CD14-positive monocyte (primary cell): Measurements from ENCODE around the gene C2CD4D. TPM values are rescaled to one million over a fixed set of nuclear protein-coding genes. Genes with fewer than 3 reads are reported as not detected.

ENCODE experiments used
- DNase-seq, 3 donors: peaks; one replicate each; pipeline ENCODE4 v3.0.0-alpha.2; 2011 to 2022
- H2AFZ ChIP-seq: 2 replicates; pipeline ENCODE4 v1.6.0; 2012; ENCODE audit warnings: mild to moderate bottlenecking, low read depth, low read length, inconsistent platforms; ENCODE audit not compliant: insufficient read depth, poor library complexity, severe bottlenecking
- H3K27ac ChIP-seq, 2 donors: 1 replicate in 1 of 2; 2 replicates in 1 of 2; pipeline ENCODE4 v1.5.1; 2012 to 2013; ENCODE audit warnings: low read length in 2 of 2, control low read depth in 1 of 2, inconsistent platforms in 1 of 2, low read depth in 1 of 2, mild to moderate bottlenecking in 1 of 2
- H3K27me3 ChIP-seq, 2 donors: one replicate each; pipeline versions ENCODE4 v1.6.0 to v1.6.1; 2011 to 2013; ENCODE audit warnings: low read length in 2 of 2; ENCODE audit not compliant: control insufficient read depth in 2 of 2, insufficient read depth in 2 of 2
- H3K36me3 ChIP-seq, 2 donors: replicated peaks in 1 of 2; 1 replicate in 1 of 2; 2 replicates in 1 of 2; pipeline versions ENCODE4 v1.5.1 to v1.6.1; 2012 to 2013; ENCODE audit warnings: low read length in 2 of 2, control low read depth in 1 of 2, inconsistent platforms in 1 of 2, mild to moderate bottlenecking in 1 of 2; ENCODE audit not compliant: insufficient read depth in 2 of 2, control insufficient read depth in 1 of 2
- H3K4me1 ChIP-seq, 2 donors: 1 replicate in 1 of 2; 2 replicates in 1 of 2; pipeline versions ENCODE4 v1.5.1 to v1.6.1; 2012 to 2013; ENCODE audit warnings: low read length in 2 of 2, control low read depth in 1 of 2, inconsistent platforms in 1 of 2, mild to moderate bottlenecking in 1 of 2, moderate library complexity in 1 of 2; ENCODE audit not compliant: insufficient read depth in 2 of 2, control insufficient read depth in 1 of 2
- H3K4me2 ChIP-seq: replicated peaks from 2 replicates; pipeline ENCODE3; 2012; ENCODE audit warnings: low read length, moderate library complexity, mild to moderate bottlenecking; ENCODE audit not compliant: poor library complexity, severe bottlenecking; ENCODE audit errors: extremely low read depth
- H3K4me3 ChIP-seq, 3 experiments: fragments of 200-600 bp in 1 of 3; sonication (generic) in 1 of 3; replicated peaks in 1 of 3; 1 replicate in 2 of 3; 2 replicates in 1 of 3; pipeline ENCODE4 v1.5.1; 2011 to 2013; ENCODE audit warnings: low read length in 3 of 3, mild to moderate bottlenecking in 3 of 3, control low read depth in 2 of 3, low read depth in 2 of 3, inconsistent platforms in 1 of 3, moderate library complexity in 1 of 3
- H3K79me2 ChIP-seq: 2 replicates; pipeline ENCODE4 v1.6.0; 2012; ENCODE audit warnings: mild to moderate bottlenecking, control low read depth, inconsistent platforms, low read length, moderate library complexity; ENCODE audit not compliant: insufficient read depth
- H3K9ac ChIP-seq: 2 replicates; pipeline ENCODE4 v1.6.0; 2017; ENCODE audit warnings: low read length, mild to moderate bottlenecking; ENCODE audit not compliant: insufficient read depth, poor library complexity, severe bottlenecking
- H3K9me3 ChIP-seq, 2 donors: replicated peaks in 1 of 2; 1 replicate in 1 of 2; 2 replicates in 1 of 2; pipeline versions ENCODE4 v1.5.1 to v1.6.1; 2012 to 2013; ENCODE audit warnings: low read length in 2 of 2, control low read depth in 1 of 2; ENCODE audit not compliant: control insufficient read depth in 1 of 2, insufficient read depth in 1 of 2
- H4K20me1 ChIP-seq: 2 replicates; pipeline ENCODE4 v1.6.0; 2012; ENCODE audit warnings: mild to moderate bottlenecking, low read length, control low read depth, moderate library complexity; ENCODE audit not compliant: insufficient read depth
- H3K27ac Mint-ChIP-seq, 7 donors: one replicate each; pipeline ENCODE4 v1.8.0; 2020; ENCODE audit warnings: mild to moderate bottlenecking in 7 of 7, mixed read lengths in 7 of 7, moderate library complexity in 6 of 7, inconsistent platforms in 2 of 7
- H3K27me3 Mint-ChIP-seq, 3 donors: one replicate each; pipeline ENCODE4 v1.8.0; 2021 to 2022; ENCODE audit warnings: low read depth in 3 of 3, mild to moderate bottlenecking in 3 of 3, mixed read lengths in 3 of 3, moderate library complexity in 3 of 3, inconsistent platforms in 1 of 3
- H3K36me3 Mint-ChIP-seq, 2 donors: one replicate each; pipeline ENCODE4 v1.8.0; 2020; ENCODE audit warnings: mixed read lengths in 2 of 2, inconsistent platforms in 1 of 2, mild to moderate bottlenecking in 1 of 2
- H3K4me1 Mint-ChIP-seq: one replicate; pipeline ENCODE4 v1.8.0; 2020; ENCODE audit warnings: mild to moderate bottlenecking, mixed read lengths
- H3K4me3 Mint-ChIP-seq, 2 donors: one replicate each; pipeline ENCODE4 v1.8.0; 2020; ENCODE audit warnings: mild to moderate bottlenecking in 2 of 2, mixed read lengths in 2 of 2, moderate library complexity in 1 of 2
- H3K9me3 Mint-ChIP-seq, 7 donors: one replicate each; pipeline ENCODE4 v1.8.0; 2020 to 2022; ENCODE audit warnings: mixed read lengths in 7 of 7, mild to moderate bottlenecking in 6 of 7, moderate library complexity in 6 of 7, inconsistent platforms in 2 of 7
- WGBS: methylation state at CpG from one replicate; pipeline ENCODE4 v1.1.5; 2013; ENCODE audit warnings: missing lambda C conversion rate; ENCODE audit not compliant: insufficient coverage; 5-methylcytosine and 5-hydroxymethylcytosine counted together
- intact Hi-C, 2 donors: fragments of 100-400 bp; cut with micrococcal nuclease; formaldehyde crosslinking; loops; one replicate each; pipeline versions ENCODE4 v1.15.0 to v1.15.1; 2023
- polyA plus RNA-seq, 3 donors: library from polyadenylated mRNA; depleted of rRNA in 1 of 3; unstranded in 2 of 3; stranded (reverse) in 1 of 3; fragments of 300-500 nt in 2 of 3; fragments of >200 nt in 1 of 3; fragmentation: Illumina TruSeq in 2 of 3; gene quantifications; 1 replicate in 2 of 3; 2 replicates in 1 of 3; pipeline ENCODE4 v1.2.3, GENCODE V29; 2012 to 2021
- TF ChIP-seq, protein P1 (sequence below): fragments of 200-600 bp; IDR thresholded peaks from one replicate; pipeline ENCODE4 v1.8.0; 2022; ENCODE audit warnings: antibody characterized with exemption, mild to moderate bottlenecking

C2CD4D gene
- polyA plus RNA-seq, 3 donors, result not detected

DNA sequence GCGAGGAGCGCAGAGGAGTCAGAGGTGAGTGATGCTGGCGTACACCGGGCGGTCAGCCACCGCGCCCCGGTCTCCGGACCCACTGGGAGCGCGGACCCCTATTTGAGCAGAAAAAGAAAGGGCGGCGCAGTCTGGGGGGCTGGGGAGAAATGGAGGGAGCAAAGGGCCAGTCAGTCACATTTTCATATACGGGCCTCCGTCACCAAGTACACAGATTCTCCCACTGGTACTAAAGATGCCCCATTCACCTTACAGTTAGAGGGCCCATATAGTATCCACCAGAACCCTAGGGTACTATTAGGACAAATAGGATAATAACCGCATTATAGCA lies 573 bp downstream of the C2CD4D start:
- Histone ChIP-seq H3K9me3 (peaks cover 0 to 22% of the 10 kb centered on the region in 2 donors), H4K20me1 (no peaks in the 10 kb centered on the region), H3K4me2 (peak overlapping the region; percentile 76), H3K9ac (peak overlapping the region; percentile 36), H3K79me2 (no peaks in the 10 kb centered on the region), H3K4me3 (peak overlapping the region in 1 of 3 experiments; percentile 68), H3K27me3 (peaks cover 44 to 63% of the 10 kb centered on the region in 2 donors), H3K27ac (no peak overlapping the region), H3K36me3 (no peaks in the 10 kb centered on the region), H2AFZ (peak overlapping the region; percentile 56), H3K4me1 (peaks cover 39 to 62% of the 10 kb centered on the region in 2 donors)
- TF ChIP-seq, protein P1, sequence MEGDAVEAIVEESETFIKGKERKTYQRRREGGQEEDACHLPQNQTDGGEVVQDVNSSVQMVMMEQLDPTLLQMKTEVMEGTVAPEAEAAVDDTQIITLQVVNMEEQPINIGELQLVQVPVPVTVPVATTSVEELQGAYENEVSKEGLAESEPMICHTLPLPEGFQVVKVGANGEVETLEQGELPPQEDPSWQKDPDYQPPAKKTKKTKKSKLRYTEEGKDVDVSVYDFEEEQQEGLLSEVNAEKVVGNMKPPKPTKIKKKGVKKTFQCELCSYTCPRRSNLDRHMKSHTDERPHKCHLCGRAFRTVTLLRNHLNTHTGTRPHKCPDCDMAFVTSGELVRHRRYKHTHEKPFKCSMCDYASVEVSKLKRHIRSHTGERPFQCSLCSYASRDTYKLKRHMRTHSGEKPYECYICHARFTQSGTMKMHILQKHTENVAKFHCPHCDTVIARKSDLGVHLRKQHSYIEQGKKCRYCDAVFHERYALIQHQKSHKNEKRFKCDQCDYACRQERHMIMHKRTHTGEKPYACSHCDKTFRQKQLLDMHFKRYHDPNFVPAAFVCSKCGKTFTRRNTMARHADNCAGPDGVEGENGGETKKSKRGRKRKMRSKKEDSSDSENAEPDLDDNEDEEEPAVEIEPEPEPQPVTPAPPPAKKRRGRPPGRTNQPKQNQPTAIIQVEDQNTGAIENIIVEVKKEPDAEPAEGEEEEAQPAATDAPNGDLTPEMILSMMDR, result no peak
- 16% methylated on average over 13 of the region's 16 CpGs for WGBS
- Mint-ChIP-seq H3K27me3 (peaks cover 48 to 75% (median 63%) of the 10 kb centered on the region in 3 donors), H3K4me1 (peaks cover 54% of the 10 kb centered on the region), H3K27ac (no peak overlapping the region), H3K9me3 (peaks cover 0 to 21% (median 14%) of the 10 kb centered on the region in 7 donors), H3K36me3 (peaks cover 6 to 13% of the 10 kb centered on the region in 2 donors), H3K4me3 (peak overlapping the region; percentile 60 to 91)
- intact Hi-C loops, result loop anchor here in 1 of 2 donors (5.0 kb wide), 1 partner anchor 302 kb away; no protein-coding TSS in a partner anchor
- no peak for DNase-seq

DNA sequence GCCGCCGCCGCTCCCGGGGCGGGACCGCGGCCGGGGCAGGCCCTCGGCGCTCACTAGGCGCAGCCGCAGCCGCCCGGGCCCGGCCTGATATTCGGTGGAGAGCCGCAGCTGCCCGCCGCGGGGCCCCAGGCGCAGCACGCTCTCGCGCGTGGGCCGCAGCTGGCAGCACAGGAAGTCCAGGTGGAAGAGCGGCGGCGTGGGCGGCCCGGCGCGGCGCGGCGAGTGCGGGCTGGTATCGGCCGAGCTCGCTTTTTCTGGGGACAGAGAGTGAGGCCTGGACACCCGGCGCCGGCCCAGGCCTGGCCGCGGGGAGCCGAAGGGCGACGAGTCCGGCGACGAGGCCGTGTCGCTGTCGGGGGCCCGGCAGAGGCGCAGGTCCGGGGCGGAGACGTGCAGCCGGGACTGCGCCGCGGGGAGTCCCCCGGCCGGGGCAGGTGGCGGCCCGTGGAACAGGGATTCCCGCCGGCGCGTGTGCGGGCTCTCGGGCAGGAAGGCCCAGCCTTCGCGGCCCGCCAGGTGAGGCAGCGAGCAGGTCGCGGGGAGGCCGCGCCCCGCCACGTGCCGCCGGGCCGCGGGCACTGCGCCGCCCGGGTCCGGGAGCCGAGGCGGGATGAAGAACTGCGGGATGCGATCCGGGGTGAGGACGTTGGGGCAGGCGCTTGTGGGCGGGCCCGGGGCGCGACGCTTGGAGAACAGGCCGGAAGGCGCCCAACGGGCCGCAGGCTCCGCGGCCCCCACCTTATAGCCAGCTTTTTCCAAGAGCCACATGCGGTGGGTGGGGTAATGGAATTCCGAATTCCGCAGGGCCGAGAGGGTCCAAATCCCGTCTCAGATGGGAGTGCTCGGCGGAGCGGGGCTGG lies 1.2 kb downstream of the C2CD4D start:
- intact Hi-C loops, result loop anchor here in 1 of 2 donors (5.0 kb wide), 1 partner anchor 301 kb away; no protein-coding TSS in a partner anchor
- Histone ChIP-seq H3K9ac (peak overlapping the region; percentile 36), H3K27ac (no peak overlapping the region), H3K4me1 (peaks cover 45 to 68% of the 10 kb centered on the region in 2 donors), H3K36me3 (no peaks in the 10 kb centered on the region), H3K4me2 (peak overlapping the region; percentile 76), H3K4me3 (peak overlapping the region in 2 of 3 experiments; percentile 17 to 68), H3K79me2 (no peaks in the 10 kb centered on the region), H4K20me1 (no peaks in the 10 kb centered on the region), H3K27me3 (peaks cover 44 to 61% of the 10 kb centered on the region in 2 donors), H2AFZ (peak overlapping the region; percentile 56), H3K9me3 (peaks cover 0 to 22% of the 10 kb centered on the region in 2 donors)
- peak in 2 of 3 donors; percentile 16 to 19 for DNase-seq
- peaks cover 48 to 75% (median 63%) of the 10 kb centered on the region in 3 donors for H3K27me3 Mint-ChIP-seq
- peak overlapping the region; percentile 60 to 91 for H3K4me3 Mint-ChIP-seq
- H3K9me3 Mint-ChIP-seq, result peaks cover 0 to 21% (median 14%) of the 10 kb centered on the region in 7 donors
- peaks cover 60% of the 10 kb centered on the region for H3K4me1 Mint-ChIP-seq
- H3K36me3 Mint-ChIP-seq, result peaks cover 6 to 13% of the 10 kb centered on the region in 2 donors
- no peak overlapping the region for H3K27ac Mint-ChIP-seq
- WGBS, result 2% methylated on average over 117 of the region's 117 CpGs
- TF ChIP-seq, protein P1, result no peak
